Measurements from ENCODE around the gene SRL.

The SRL gene

DNA sequence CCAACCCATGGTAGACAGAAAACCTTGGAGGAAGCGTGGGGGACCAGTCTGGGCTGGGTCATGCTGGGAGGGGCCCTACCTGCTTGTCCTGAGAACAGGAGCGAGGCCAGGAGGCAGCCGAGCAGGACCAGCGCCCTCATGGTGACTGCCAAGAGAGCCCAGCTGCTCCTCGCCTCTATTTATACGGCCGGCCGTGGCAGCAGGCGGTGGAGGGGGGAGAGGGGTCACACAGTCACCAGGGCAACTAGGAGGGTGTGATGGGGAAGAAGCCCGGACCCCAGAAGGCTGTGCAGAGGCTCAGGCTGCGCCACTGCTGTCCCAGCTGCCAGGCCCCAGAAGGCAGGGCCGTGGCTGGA lies at the start of gene SRL:
SRL (minus strand) TSS at position 153 of the 356 bp plus-strand sequence; CDS start at position 140, 13 bp downstream.
- H3K9ac ChIP-seq (ENCODE audit: insufficient read length): no peak within 1 kb of the TSS
- no peak for DNase-seq (ENCODE audit: low read depth, low spot score)
- no peak within 1 kb of the TSS for H3K4me3 ChIP-seq
- H3K36me3 ChIP-seq (ENCODE audit: insufficient read depth, low read length): no peaks in the 10 kb centered on the region
- TF ChIP-seq POLR2AphosphoS5 (IDR thresholded peaks at IDR 0.05; ENCODE audit: borderline replicate concordance, low read depth, low read length): no peak
- no peaks in the 10 kb centered on the region for H3K9me3 ChIP-seq (ENCODE audit: low read depth, low read length)
- no peak within 1 kb of the TSS for H3K27ac ChIP-seq

DNA sequence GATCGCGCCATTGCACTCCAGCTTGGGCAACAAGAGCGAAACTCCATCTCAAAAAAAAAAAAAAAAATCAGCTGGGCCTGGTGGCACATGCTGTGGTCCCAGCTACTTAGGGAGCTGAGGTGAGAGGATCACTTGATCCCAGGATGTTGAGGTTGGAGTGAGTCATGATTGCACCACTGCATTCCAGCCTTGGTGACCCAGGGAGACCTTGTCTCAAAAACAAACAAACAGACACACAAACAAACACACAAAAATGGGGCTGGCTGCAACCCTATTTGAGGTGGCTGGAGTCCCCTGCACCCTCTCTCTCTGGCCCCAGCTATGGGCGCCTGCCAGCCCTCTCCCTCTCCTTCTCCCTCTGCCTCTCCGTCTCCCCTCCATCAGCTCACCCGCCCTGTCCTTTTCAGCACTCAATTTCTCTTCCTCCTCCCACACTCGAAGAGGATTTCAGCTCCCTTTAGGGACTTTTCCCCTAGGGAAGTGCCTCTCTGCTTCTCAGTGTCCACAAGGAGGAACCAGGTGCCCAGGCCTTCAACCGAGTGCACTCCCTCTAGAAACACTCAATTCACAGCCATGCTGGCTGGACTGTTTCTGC lies 48.5 kb upstream of the SRL start:
- no peak overlapping the region for H3K9ac ChIP-seq (ENCODE audit: insufficient read length)
- H3K27ac ChIP-seq: no peak overlapping the region

DNA sequence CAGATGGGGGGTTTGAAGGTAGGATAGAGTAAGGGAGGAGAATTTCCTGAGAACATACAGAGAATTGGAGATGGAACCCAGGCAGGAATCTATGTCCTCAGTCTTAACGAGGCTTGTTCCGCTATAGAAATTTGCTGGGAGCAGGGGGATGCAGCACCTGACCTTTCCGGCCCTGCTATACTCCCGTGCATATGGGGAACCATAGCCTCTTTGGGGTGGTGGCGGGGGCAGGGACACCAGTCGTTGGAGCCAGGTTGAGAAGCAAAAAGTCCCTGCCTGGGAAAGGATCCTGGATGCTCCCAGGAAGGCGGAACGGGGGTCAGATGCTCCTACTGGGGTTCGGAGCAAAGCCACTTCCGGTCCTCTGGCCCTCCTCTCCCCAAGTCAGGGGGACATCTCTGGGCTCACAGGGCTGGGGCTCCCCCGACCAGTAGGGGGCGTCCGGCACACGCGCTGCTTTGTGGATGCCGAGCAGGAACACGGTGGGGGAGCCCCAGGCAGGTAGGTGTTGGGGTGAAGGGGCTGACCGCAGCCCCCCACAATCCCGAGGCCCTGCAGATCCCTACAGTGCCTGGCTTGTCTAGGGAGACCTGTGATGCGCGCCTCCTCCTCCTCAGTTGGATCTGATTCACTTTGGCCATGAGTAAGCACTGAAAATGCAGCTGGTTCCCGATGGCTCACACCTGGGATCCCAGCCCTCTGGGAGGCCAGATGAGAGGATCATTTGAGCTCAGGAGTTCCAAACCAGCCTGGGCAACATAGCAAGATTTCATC lies 46.5 kb upstream of the SRL start:
- Histone ChIP-seq H3K9ac (ENCODE audit: insufficient read length) (no peak overlapping the region), H3K9me3 (ENCODE audit: low read depth, low read length) (no peaks in the 10 kb centered on the region), H3K27ac (no peak overlapping the region), H3K4me3 (no peak overlapping the region), H3K36me3 (ENCODE audit: insufficient read depth, low read length) (no peaks in the 10 kb centered on the region)
- TF ChIP-seq EZH2 (IDR thresholded peaks at IDR 0.05) (no peak), POLR2AphosphoS5 (IDR thresholded peaks at IDR 0.05; ENCODE audit: borderline replicate concordance, low read depth, low read length) (no peak), FOXP2 (optimal IDR thresholded peaks at IDR 0.05; ENCODE audit: control extremely low read depth, extremely low read length, insufficient read depth) (no peak)
- no peak for DNase-seq (ENCODE audit: low read depth, low spot score)

More for the DNA sequence above, 48.5 kb upstream of the SRL start:
- TF ChIP-seq EZH2 (IDR thresholded peaks at IDR 0.05) (no peak), FOXP2 (optimal IDR thresholded peaks at IDR 0.05; ENCODE audit: control extremely low read depth, extremely low read length, insufficient read depth) (no peak), POLR2AphosphoS5 (IDR thresholded peaks at IDR 0.05; ENCODE audit: borderline replicate concordance, low read depth, low read length) (no peak)
- no peak for DNase-seq (ENCODE audit: low read depth, low spot score)
- no peaks in the 10 kb centered on the region for H3K36me3 ChIP-seq (ENCODE audit: insufficient read depth, low read length)
- H3K9me3 ChIP-seq (ENCODE audit: low read depth, low read length): no peaks in the 10 kb centered on the region
- no peak overlapping the region for H3K4me3 ChIP-seq

DNA sequence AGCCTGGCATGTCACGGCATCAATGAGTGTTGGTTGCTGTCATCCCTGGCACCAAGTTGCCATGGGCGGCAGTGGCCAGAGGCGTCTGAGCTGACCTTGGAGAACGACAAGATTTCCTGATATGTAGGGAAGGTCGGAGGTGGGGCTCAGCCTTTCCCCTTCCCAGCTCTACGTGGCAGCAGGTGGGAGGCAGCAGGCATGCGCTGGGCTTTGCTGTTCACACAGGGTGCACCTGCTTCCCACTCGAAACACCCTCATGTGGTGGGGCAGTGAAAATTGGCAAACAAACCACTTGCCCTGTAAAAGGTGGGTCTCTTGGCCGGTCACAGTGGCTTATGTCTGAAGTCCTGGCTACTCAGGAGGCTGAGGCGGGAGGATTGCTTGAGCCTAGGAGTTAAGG lies 43.3 kb upstream of the SRL start:
- no peak for TF ChIP-seq POLR2AphosphoS5 (IDR thresholded peaks at IDR 0.05; ENCODE audit: borderline replicate concordance, low read depth, low read length)
- no peak for TF ChIP-seq FOXP2 (optimal IDR thresholded peaks at IDR 0.05; ENCODE audit: control extremely low read depth, extremely low read length, insufficient read depth)
- no peak for TF ChIP-seq EZH2 (IDR thresholded peaks at IDR 0.05)
- Histone ChIP-seq H3K27ac (no peak overlapping the region), H3K9me3 (ENCODE audit: low read depth, low read length) (no peaks in the 10 kb centered on the region), H3K4me3 (no peak overlapping the region), H3K9ac (ENCODE audit: insufficient read length) (no peak overlapping the region), H3K36me3 (ENCODE audit: insufficient read depth, low read length) (no peaks in the 10 kb centered on the region)
- DNase-seq (ENCODE audit: low read depth, low spot score): no peak

DNA sequence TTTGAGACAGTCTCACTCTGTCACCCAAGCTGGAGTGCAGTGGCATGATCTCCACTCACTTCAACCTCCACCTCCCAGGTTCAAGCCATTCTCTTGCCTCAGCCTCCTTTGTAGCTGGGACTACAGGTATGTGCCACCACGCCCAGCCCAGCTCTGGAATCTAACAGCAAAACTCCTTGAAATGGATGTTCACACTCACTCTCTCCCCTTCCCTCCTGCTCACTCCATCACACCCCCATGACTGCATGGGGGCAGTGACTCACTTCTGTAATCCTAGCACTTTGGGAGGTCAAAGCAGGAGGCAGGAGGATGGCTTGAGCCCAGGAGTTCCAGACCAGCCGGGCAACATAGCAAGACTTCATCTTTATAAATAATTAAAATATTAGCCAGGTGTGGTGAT lies 42.1 kb upstream of the SRL start:
- TF ChIP-seq FOXP2 (optimal IDR thresholded peaks at IDR 0.05; ENCODE audit: control extremely low read depth, extremely low read length, insufficient read depth) (no peak), POLR2AphosphoS5 (IDR thresholded peaks at IDR 0.05; ENCODE audit: borderline replicate concordance, low read depth, low read length) (no peak), EZH2 (IDR thresholded peaks at IDR 0.05) (no peak)
- no peak overlapping the region for H3K9ac ChIP-seq (ENCODE audit: insufficient read length)

DNA sequence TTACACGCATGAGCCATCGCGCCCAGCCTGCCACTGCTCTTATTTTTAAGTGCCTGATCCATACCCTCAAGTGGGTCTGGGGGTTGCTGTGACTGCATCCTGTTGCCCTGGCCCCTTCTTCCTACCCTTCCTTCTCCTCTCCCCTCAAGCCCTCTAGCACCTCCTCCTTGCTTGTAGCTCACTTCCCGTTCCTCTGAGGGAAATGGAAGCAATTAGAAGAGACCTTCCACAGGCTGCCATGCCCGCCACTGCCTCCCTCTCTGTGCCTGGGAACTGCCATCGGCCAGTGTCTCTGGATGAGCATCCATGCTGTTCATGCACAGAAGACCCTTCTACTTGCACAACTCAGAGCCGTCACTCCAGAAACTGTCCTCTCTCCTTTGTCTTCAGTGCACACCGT lies 41.6 kb upstream of the SRL start:
- no peak overlapping the region for H3K4me3 ChIP-seq
- H3K9ac ChIP-seq (ENCODE audit: insufficient read length): no peak overlapping the region
- no peaks in the 10 kb centered on the region for H3K9me3 ChIP-seq (ENCODE audit: low read depth, low read length)
- H3K27ac ChIP-seq: no peak overlapping the region
- no peak for DNase-seq (ENCODE audit: low read depth, low spot score)
- H3K36me3 ChIP-seq (ENCODE audit: insufficient read depth, low read length): no peaks in the 10 kb centered on the region
- no peak for TF ChIP-seq FOXP2 (optimal IDR thresholded peaks at IDR 0.05; ENCODE audit: control extremely low read depth, extremely low read length, insufficient read depth)
- TF ChIP-seq POLR2AphosphoS5 (IDR thresholded peaks at IDR 0.05; ENCODE audit: borderline replicate concordance, low read depth, low read length): no peak
- TF ChIP-seq EZH2 (IDR thresholded peaks at IDR 0.05): no peak

More for the DNA sequence above, 42.1 kb upstream of the SRL start:
- no peak overlapping the region for H3K27ac ChIP-seq
- DNase-seq (ENCODE audit: low read depth, low spot score): no peak
- H3K9me3 ChIP-seq (ENCODE audit: low read depth, low read length): no peaks in the 10 kb centered on the region
- H3K4me3 ChIP-seq: no peak overlapping the region
- H3K36me3 ChIP-seq (ENCODE audit: insufficient read depth, low read length): no peaks in the 10 kb centered on the region

DNA sequence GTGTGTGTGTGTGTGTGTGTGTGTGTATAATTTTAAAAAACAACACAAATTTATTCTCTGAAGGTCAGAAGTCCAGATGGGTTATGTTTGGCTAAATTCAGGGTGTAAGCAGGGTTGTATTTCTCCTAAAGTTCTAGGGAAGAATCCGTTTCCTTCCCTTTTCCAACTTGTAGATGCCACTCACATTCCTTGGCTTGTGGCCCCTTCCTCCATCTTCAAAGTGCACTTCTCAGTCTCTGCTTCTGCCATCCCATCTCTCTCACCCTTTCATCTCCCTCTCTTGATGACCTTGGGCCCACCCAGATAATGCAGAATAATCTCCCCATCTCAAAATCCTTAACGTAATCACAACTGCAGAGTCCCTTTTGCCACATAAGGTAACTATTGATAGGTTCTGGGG lies 38.7 kb upstream of the SRL start:
- TF ChIP-seq POLR2AphosphoS5 (IDR thresholded peaks at IDR 0.05; ENCODE audit: borderline replicate concordance, low read depth, low read length): no peak
- TF ChIP-seq FOXP2 (optimal IDR thresholded peaks at IDR 0.05; ENCODE audit: control extremely low read depth, extremely low read length, insufficient read depth): no peak
- no peak for TF ChIP-seq EZH2 (IDR thresholded peaks at IDR 0.05)
- Histone ChIP-seq H3K27ac (no peak overlapping the region), H3K9me3 (ENCODE audit: low read depth, low read length) (no peaks in the 10 kb centered on the region), H3K36me3 (ENCODE audit: insufficient read depth, low read length) (no peaks in the 10 kb centered on the region), H3K9ac (ENCODE audit: insufficient read length) (no peak overlapping the region), H3K4me3 (no peak overlapping the region)
- DNase-seq (ENCODE audit: low read depth, low spot score): no peak

DNA sequence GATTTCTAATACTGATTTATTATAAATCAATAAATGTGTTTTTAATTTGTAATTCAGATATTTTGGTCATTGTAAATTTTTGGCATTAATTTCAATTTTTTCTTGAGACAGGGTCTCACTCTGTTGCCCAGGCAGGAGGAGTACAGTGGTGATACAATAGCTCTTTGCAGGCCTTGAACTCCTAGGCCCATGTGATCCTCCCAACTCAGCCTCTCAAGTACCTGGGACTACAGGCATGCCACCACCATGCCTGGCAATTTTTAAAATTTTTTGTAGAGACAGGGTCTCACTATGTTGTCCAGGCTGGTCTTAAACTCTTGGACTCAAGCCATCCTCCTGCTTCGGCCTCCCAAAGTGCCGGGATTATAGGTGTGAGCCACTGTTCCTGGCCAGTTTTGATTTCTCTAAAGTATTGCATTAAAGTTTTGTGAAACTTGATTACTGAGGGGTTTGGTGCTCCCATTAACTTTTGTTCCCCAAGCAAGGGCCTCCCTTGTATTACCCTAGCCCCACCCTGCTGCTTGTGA lies 36.2 kb upstream of the SRL start:
- H3K4me3 ChIP-seq: no peak overlapping the region
- DNase-seq (ENCODE audit: low read depth, low spot score): no peak
- H3K27ac ChIP-seq: no peak overlapping the region
- H3K9me3 ChIP-seq (ENCODE audit: low read depth, low read length): no peaks in the 10 kb centered on the region
- TF ChIP-seq FOXP2 (optimal IDR thresholded peaks at IDR 0.05; ENCODE audit: control extremely low read depth, extremely low read length, insufficient read depth) (no peak), POLR2AphosphoS5 (IDR thresholded peaks at IDR 0.05; ENCODE audit: borderline replicate concordance, low read depth, low read length) (no peak), EZH2 (IDR thresholded peaks at IDR 0.05) (no peak)
- H3K9ac ChIP-seq (ENCODE audit: insufficient read length): no peak overlapping the region
- H3K36me3 ChIP-seq (ENCODE audit: insufficient read depth, low read length): no peaks in the 10 kb centered on the region
